ENCODE data around the gene ATXN2.
"Not testable (repeated sequence)": the region's sequence is repeated elsewhere in the genome, so short reads cannot be mapped to it uniquely, and the experiment has no call there.

Gene ATXN2

DNA sequence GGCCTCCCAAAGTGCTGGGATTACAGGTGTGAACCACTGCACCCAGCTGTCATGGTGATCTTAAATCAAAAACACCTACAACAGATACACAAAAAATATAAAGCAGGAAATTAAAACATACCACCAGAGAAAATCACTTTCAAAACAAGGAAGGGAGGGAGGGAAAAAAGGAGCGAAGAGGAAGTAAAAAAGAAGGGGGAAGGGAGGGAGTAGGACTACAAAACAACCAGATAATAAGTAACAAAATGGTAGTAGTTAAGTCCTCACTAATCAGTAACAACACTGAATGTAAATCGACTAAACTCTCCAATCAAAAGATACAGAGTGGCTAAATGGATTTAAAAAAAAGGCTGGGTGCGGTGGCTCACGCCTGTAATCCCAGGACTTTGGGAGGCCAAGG is 104.4 kb downstream of the ATXN2 start:
- no peak for DNase-seq

DNA sequence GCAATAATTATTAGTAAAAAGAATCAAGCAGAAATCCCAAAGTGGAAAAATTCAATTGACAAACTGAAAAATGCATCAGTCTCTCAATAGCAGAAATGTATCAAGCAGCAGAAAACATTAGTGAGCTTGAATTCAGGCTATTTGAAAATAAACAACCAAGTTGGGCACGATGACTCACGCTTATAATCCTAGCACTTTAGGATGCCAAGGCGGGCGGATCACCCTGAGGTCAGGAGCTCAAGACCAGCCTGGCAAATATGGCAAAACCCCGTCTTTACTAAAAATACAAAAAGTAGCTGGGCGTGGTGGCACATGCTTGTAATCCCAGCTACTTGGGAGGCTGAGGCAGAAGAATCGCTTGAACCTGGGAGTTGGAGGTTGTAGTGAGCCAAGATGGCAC is 106.1 kb downstream of the ATXN2 start:
- DNase-seq: not testable (repeated sequence)

DNA sequence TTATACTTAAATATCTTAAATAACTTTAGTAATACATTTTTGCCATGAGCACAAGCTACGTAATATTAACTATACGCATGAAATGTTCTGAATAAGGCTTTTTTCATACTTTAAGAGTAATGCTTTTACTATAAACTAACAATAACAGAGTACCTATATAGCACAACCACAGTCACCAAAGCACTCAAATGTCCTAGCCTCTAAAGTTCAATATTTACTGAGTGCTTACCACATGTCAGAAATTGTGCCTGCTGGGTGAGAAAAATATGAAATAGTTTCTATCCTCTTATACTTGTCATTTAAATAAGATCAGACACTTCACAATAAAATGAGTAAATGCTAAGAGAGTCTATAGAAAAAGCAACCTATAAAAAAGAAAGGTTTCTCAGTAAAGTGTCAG is 110.3 kb downstream of the ATXN2 start:
- DNase-seq: no peak

GRCh38 chr12:111488271-111488670 is 110.8 kb downstream of the ATXN2 start:
- no peak for DNase-seq

DNA sequence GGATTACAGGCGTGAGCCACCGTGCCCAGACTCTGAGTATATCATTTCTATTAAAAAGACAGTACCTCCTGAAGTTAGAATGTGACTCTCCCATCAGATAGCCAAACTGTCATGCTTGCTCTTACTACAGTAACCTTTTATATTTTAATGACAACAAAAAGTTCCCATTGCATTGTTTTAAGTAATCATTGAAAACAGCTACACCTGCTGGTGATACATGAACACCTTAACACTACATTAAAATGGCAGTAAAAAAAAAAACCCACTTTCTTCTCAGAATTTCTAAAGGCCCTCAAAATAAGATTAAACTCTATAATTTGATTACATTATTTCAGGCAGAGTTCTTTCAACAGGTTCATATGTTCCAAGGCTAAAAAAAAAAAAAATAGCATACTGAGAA is 116.7 kb downstream of the ATXN2 start:
- DNase-seq: peak; percentile 65

DNA sequence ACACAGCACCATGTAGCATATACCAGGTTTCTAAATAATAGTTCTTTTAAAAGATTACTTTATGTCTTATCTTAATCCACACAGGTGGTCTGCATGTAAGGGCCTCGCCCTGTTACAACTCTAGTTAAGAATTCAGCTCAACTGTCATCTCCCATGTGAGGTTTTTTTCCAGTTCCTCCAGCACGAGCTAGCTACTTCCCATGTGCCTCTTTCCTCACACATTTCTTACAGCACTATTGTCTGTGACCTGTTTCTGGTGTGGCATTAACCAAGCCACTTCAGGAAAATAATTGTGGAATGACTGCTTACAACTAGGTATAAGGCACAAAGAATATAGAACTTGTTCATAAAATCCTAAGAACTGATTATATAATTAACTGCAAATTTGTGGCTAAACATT is 127.9 kb downstream of the ATXN2 start:
- DNase-seq: peak; percentile 83

DNA sequence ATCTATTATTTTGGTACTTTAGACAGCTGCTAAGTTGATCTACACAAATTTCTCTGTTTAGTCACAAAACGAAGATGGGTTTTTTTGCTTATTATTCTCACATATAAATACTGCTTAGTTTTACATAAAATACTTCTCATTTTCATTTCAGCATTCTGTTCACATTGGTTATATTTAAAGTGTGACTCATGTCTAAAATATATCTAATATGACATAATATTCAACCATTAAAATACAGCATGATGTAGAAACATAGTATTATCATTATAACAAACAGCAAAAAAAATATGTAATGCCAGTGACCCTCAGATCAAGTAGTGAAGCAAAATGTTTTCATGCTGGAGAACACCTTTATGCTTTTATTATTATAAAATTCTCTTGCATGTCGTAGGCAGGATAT is 129.7 kb downstream of the ATXN2 start:
- no peak for DNase-seq

- DNase-seq: no peak
These were observed 131.3 kb downstream of the ATXN2 start for GRCh38 chr12:111467857-111468241.

DNA sequence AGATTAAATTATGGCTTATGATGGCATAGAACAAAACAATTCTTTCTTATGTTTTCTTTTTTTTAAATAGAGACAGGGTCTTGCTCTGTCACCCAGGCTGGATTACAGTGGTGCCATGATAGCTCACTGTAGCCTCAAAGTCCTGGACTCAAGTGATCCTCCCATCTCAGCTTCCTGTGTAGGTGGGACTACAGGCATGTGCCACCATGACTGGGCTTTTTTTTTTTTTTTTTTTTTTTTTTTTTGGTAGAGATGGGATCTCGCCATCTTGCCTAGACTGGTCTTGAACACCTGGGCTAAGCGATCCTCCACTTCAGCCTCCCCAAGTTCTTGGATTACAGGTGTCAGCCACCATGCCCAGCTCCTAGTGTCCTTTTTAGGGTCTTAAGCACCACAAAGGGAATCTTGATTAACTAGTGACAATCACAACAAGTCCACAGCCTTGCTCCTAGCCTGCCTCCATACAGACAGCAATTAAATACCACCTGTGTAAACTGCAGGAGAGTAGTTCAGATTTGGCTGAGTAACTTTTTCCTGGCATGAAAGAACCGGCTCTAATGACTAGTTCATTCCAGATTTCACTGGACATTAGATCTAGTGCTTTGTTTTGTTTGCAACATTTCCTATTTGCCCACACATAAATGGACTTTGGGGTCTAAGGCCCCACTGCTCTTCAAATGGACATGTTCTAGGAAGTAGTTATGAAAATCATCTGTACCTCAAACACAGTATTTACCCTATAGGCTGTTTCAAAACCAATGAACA is 131.8 kb downstream of the ATXN2 start:
- DNase-seq: peak; percentile 33

- DNase-seq: no peak
These were observed 136.8 kb downstream of the ATXN2 start for GRCh38 chr12:111462210-111462769.

DNA sequence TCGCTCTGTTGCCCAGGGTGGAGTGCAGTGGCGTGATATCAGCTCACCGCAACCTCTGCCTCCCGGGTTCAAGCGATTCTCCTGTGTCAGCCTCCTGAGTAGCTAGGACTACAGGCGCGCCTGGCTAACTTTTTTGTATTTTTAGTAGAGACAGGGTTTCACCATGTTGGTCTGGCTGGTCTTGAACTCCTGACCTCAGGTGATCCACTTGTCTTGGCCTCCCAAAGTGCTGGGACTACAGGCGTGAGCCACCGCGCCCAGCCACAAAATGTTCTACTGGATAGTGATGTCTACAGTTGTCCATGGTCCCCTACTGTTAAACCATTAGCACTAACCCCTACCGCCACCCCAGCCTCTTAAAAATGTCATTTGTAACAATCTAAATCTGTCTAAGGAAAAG is 139.0 kb downstream of the ATXN2 start:
- not testable (repeated sequence) for DNase-seq

DNA sequence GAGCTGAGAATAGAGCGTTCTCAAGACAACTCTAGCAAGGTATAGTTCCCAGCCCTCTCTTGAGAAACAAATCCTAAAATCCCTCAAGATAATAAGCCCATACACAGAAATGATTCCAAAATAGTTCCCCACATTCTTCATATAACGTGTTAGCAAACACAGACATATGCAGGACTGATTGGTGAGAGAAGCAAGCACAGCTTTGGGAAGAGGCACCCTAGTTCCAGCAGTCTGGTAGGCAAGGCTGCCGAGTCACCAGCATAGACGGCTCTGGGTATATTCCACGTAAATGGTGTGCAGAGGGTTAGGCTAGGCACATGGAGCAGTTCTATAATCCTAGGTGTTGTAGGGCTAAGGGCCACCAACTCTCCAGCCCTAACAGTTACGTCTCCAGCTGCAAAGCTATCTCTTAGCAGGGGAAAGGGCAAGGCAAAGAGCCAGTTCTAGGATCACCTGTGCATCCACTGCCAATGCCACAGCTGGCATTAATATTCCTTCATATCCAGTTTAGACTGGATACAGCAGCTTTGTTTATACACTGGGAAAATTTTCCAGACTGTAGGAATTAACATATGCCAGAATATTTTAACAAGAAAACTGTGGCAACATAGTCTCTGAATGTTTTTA is 140.5 kb downstream of the ATXN2 start:
- no peak for DNase-seq

DNA sequence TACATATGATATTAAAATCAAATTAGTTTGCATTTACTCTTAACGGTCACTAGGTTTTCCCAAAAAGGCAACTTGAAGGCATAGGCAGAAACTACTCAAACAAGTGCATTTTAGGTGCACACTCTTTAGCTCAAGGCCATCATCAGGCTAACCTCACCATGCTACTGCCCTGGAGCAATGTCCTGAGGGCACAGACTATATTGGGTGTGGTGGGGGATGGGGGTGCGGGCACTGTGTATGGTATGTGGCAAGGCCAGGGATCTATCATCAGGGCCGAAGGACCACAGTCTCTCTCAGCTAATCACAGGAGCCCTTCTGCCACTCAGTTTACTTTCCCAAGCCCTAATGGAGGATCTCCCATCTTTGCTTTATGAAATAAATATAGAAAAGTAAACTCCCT is 141.5 kb downstream of the ATXN2 start:
- no peak for DNase-seq

- DNase-seq: no peak
These were observed 142.0 kb downstream of the ATXN2 start for GRCh38 chr12:111457071-111457470.

GRCh38 chr12:111455448-111456320 is 143.4 kb downstream of the ATXN2 start:
- DNase-seq: no peak

- DNase-seq: no peak
These were observed 144.2 kb downstream of the ATXN2 start for GRCh38 chr12:111454716-111455447.

DNA sequence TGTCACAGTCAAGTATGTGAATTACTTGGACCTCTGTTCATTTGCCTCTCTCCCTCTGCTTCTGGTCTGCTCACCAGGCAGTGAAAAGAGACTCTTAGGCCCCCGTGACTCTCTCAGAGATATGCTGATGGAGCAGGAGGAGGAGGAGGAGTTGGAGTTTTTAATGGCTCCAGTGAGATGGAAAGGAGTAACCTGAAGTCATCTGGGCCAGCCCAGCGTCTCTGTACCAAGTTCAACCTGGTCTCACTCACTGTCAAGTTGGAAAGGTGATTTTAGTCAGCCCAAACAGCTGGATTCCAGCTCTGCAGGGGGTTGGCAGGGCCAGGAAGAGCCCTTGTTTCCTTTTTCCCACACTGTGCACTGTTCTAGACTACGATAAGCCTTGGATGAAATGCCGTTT is 144.8 kb downstream of the ATXN2 start:
- DNase-seq: no peak

DNA sequence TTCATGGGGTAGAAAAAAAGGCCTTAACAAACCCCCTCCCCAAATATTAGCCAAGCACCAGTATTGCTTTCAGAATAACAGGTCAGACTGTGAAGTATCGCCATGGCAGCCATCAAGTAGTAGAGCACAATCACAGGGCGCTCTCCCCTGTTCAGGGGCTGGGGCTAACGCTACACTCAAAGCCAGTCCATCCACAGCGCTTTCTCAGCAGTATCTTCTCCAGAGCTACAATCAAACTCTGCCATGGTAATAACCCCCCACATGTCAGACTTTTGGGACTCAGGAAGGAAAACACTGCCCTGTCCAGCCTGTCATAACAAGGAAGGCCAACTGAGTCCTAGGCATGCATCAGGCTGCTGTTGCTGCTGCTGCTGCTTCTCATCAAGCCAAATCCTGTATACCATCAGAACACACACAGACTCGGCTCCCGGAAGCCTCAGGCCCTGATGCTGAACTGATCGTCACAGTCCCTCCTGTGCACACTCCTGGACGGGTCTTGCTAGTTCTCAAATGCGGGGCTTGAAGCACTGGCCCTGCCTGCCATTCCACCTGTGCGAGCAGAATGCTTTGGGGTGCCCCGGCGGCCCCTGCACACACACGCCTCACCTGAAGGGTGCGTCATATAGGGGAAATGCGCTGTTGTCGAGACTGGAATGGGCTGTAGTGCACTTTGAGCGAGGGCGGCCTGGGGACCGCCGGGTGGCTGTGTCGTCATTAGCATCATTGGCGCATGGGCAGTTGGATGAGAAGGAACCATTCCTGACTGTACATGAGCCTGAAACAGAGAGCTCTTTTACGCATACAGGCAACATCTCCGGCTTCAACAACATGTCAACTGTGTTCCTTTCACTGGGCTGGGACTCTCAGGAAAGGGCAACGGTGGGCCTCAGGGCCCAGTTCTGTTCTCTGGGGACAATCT is 145.8 kb downstream of the ATXN2 start:
- DNase-seq: no peak

- DNase-seq: peak; percentile 82
These were observed 147.4 kb downstream of the ATXN2 start for GRCh38 chr12:111451649-111452129.

DNA sequence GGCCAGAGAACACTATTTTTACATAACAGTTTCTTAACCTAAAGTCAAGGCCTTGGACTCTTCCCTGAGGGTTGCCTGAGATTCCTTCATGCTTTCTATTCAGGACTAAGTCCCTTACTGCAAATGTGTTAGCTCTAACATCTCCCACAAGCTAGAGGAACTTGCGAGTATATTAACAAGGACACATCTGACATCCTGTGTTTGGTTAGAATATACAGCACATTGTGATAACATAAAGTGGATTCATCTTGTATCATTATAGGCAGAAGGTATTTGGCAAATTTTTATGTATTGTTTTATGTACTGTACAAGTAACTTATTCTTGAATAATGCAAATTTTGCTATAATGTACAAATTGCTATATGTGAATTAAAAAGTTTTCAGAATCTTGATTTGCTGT is 147.9 kb downstream of the ATXN2 start:
- DNase-seq: no peak

DNA sequence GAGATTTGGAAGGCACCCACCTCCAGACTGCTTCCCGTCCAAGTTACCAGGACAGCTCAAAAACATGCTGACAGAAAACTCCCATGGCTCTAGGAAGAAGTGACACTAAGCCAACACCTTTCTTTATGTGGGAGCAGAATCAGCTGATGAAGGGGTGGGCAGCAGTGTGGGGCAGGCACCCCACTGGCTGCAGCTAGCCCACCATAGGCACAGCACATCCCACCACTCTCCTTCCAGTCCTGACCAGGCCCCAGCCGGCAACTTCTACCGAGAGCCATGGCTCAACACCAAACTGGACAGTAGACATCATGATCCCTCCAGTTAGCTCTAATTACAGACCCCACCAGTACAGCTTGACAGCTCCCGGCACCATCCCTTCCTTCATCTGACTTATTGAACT is 148.4 kb downstream of the ATXN2 start:
- DNase-seq: no peak

All from hematopoietic multipotent progenitor cell treated with erythropoietin and hydrocortisone succinate and interleukin-3 and kit ligand, for 6 days (in vitro differentiated cells).